ENCODE data around the gene DOCK7.

- TF ChIP-seq CTCF (IDR thresholded peaks at IDR 0.05) (no peak), POLR2A (IDR thresholded peaks at IDR 0.05) (no peak)
Observed at GRCh38 chr1:62601457-62601856, 86.7 kb downstream of the DOCK7 start.

Measured in breast epithelium (tissue), 3 donors.